Tibial nerve (tissue), 4 donors: ENCODE measurements around the gene CCDC150.

ENCODE experiments used
- CTCF ChIP-seq, 5 experiments: fragments of 200-600 bp in 3 of 5; fragments of 450-650 bp in 2 of 5; sonication (generic) in 3 of 5; IDR thresholded peaks; one replicate each; pipeline ENCODE4 v1.5.1; 2016 to 2019; ENCODE audit warnings: antibody characterized with exemption in 5 of 5, mild to moderate bottlenecking in 3 of 5, moderate library complexity in 2 of 5
- EP300 ChIP-seq, 2 donors: sonication (generic); formaldehyde crosslinking; IDR thresholded peaks; one replicate each; pipeline ENCODE4 v1.6.1; 2017; ENCODE audit warnings: antibody characterized with exemption in 2 of 2, mild to moderate bottlenecking in 1 of 2

DNA sequence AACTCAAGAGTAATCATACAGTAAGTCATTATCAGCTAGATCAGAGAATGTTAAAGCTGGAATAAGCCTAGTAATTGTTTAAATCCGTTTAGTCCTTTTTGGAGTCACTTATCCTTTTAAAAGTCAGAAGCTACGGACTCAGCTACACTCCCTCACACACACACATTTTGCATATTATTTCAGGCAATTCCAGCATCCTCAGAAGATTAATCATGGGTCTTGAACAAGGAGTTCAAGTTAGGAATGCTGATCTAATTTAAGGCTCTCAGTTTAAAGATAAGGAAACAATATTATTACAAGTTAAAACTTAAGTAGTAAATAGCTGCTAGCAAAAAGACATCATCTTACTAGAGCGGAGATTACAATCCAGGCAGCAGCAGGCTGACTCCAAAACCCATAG, 85.7 kb downstream of the CCDC150 start:
- no peak for TF ChIP-seq CTCF (IDR thresholded peaks at IDR 0.05)
- no peak for TF ChIP-seq EP300 (IDR thresholded peaks at IDR 0.05)
